OCI-LY1 (cell line): ENCODE data around the gene EBPL.

Experiments
- H2AFZ ChIP-seq: fragments of 200-600 bp; sonication (generic), shearing (Covaris generic); 2 replicates; pipeline ENCODE4 v1.6.0; 2014; ENCODE audit warnings: antibody characterized with exemption, mild to moderate bottlenecking, low read length
- H3F3A ChIP-seq: fragments of 200-600 bp; sonication (generic), shearing (Covaris generic); 2 replicates; pipeline ENCODE4 v1.6.0; 2014; ENCODE audit warnings: mild to moderate bottlenecking, antibody characterized with exemption, low read length, moderate library complexity; ENCODE audit not compliant: insufficient read depth
- H3K27ac ChIP-seq: fragments of 200-600 bp; sonication (generic); 2 replicates; pipeline ENCODE4 v1.5.1; 2014; ENCODE audit warnings: low read length, mixed run types, mild to moderate bottlenecking, low read depth; ENCODE audit not compliant: poor library complexity, severe bottlenecking
- H3K27me3 ChIP-seq: fragments of 200-600 bp; sonication (generic); 2 replicates; pipeline ENCODE4 v1.6.0; 2014; ENCODE audit warnings: antibody characterized with exemption, mild to moderate bottlenecking, low read length, moderate library complexity; ENCODE audit not compliant: insufficient read depth
- H3K36me3 ChIP-seq: fragments of 200-600 bp; sonication (generic); 2 replicates; pipeline ENCODE4 v1.6.1; 2014; ENCODE audit warnings: mild to moderate bottlenecking, antibody characterized with exemption, low read length, moderate library complexity, mixed read lengths; ENCODE audit not compliant: insufficient read depth
- H3K4me1 ChIP-seq: fragments of 200-600 bp; sonication (generic); 2 replicates; pipeline ENCODE4 v1.5.1; 2014; ENCODE audit warnings: mild to moderate bottlenecking, low read length, moderate library complexity; ENCODE audit not compliant: insufficient read depth, severe bottlenecking
- H3K4me2 ChIP-seq: fragments of 200-600 bp; sonication (generic), shearing (Covaris generic); 2 replicates; pipeline ENCODE4 v1.6.1; 2014; ENCODE audit warnings: low read length
- H3K4me3 ChIP-seq: fragments of 200-600 bp; sonication (generic); 2 replicates; pipeline ENCODE4 v1.5.1; 2014; ENCODE audit warnings: low read length, low read depth, mild to moderate bottlenecking, mixed read lengths; ENCODE audit not compliant: poor library complexity, severe bottlenecking
- H3K79me2 ChIP-seq: fragments of 200-600 bp; shearing (Covaris generic); 2 replicates; pipeline ENCODE4 v1.6.1; 2016; ENCODE audit warnings: mixed run types, low read length, mixed read lengths; ENCODE audit not compliant: insufficient read depth
- H3K9ac ChIP-seq: fragments of 200-600 bp; sonication (generic), shearing (Covaris generic); 2 replicates; pipeline ENCODE4 v1.6.1; 2014; ENCODE audit warnings: mild to moderate bottlenecking, low read length, mixed read lengths
- H3K9me2 ChIP-seq: fragments of 200-600 bp; sonication (generic), shearing (Covaris generic); 2 replicates; pipeline ENCODE4 v1.6.1; 2014; ENCODE audit warnings: low read depth, mild to moderate bottlenecking, low read length, mixed read lengths
- H3K9me3 ChIP-seq: fragments of 200-600 bp; shearing (Covaris generic); 2 replicates; pipeline ENCODE4 v1.6.1; 2014; ENCODE audit warnings: low read length, mixed read lengths
- H4K20me1 ChIP-seq: fragments of 200-600 bp; sonication (generic), shearing (Covaris generic); 2 replicates; pipeline ENCODE4 v1.6.0; 2016; ENCODE audit warnings: mild to moderate bottlenecking, low read length; ENCODE audit not compliant: insufficient read depth
- CTCF ChIP-seq: fragments of 200-600 bp; sonication (generic), shearing (Covaris generic); IDR thresholded peaks from 2 replicates; pipeline ENCODE4 v1.5.1; 2017; ENCODE audit warnings: mild to moderate bottlenecking, antibody characterized with exemption, low read length, moderate library complexity, mixed read lengths
- EZH2 ChIP-seq: fragments of 200-600 bp; sonication (generic), shearing (Covaris generic); IDR thresholded peaks from 2 replicates; pipeline ENCODE4 v1.8.0; 2017; ENCODE audit warnings: borderline replicate concordance, mixed run types, mild to moderate bottlenecking, antibody characterized with exemption, low read length, moderate library complexity, mixed read lengths

Gene EBPL

GRCh38 chr13:49681842-49682435 is 9.3 kb downstream of the EBPL start:
- Histone ChIP-seq H3K9me2 (no peaks in the 10 kb centered on the region), H3K36me3 (peaks cover 13% of the 10 kb centered on the region; the same call in 1 of the 2 replicates), H2AFZ (no peak overlapping the region), H4K20me1 (no peaks in the 10 kb centered on the region), H3K4me1 (peaks cover 6% of the 10 kb centered on the region), H3K27me3 (no peaks in the 10 kb centered on the region), H3K27ac (no peak overlapping the region), H3K4me2 (no peak overlapping the region), H3F3A (no peaks in the 10 kb centered on the region), H3K4me3 (no peak overlapping the region), H3K79me2 (no peaks in the 10 kb centered on the region), H3K9ac (no peak overlapping the region), H3K9me3 (no peaks in the 10 kb centered on the region)
- TF ChIP-seq EZH2 (no peak), CTCF (no peak)

GRCh38 chr13:49679246-49679645 is 12.0 kb downstream of the EBPL start:
- Histone ChIP-seq H4K20me1 (no peaks in the 10 kb centered on the region), H3K4me1 (no peaks in the 10 kb centered on the region), H3K79me2 (no peaks in the 10 kb centered on the region), H3K9me2 (no peaks in the 10 kb centered on the region), H3K4me3 (no peak overlapping the region), H3K36me3 (peaks cover 22% of the 10 kb centered on the region; the same call in 1 of the 2 replicates), H3K27me3 (no peaks in the 10 kb centered on the region), H3K27ac (no peak overlapping the region), H3K9ac (no peak overlapping the region), H3F3A (no peaks in the 10 kb centered on the region), H2AFZ (no peak overlapping the region), H3K9me3 (no peaks in the 10 kb centered on the region), H3K4me2 (no peak overlapping the region)
- TF ChIP-seq CTCF (peak; percentile 64), EZH2 (no peak)

DNA sequence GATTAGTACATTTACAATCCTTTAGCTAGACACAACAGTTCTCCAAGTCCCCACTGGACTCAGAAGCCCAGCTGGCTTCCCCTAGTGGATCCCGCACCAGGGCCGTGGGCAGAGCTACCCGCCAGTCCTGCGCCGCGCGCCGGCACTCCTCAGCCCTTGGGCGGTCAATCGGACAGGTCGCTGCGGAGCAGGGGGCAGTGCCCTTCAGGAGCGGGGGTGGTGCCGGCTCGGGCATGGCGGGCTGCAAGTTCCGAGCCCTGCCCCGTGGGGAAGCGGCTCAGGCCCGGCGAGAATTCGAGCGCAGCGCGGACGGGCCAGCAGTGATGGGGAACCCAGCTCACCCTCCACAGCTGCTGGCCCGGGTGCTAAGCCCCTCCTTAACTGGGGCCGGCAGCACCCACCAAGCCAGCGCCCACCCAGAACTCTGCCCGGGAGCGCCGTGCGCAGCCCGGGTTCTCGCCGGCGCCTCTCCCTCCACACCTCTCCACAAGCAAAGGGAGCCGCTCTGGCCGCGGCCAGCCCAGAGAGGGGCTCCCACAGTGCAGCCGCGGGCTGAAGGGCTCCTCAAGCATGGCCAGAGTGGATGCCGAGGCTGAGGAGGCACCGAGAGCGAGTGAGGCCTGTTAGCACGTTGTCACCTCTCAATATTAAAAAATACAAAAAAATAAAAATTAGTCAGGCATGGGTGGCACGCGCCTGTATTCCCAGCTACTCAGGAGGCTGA is 12.9 kb downstream of the EBPL start:
- H3K4me1 ChIP-seq: no peaks in the 10 kb centered on the region
- H2AFZ ChIP-seq: no peak overlapping the region
- H3K9me2 ChIP-seq: no peaks in the 10 kb centered on the region
- no peak overlapping the region for H3K9ac ChIP-seq
- H3K27ac ChIP-seq: no peak overlapping the region
- no peak overlapping the region for H3K4me2 ChIP-seq
- H3F3A ChIP-seq: no peaks in the 10 kb centered on the region
- no peak for TF ChIP-seq EZH2
- TF ChIP-seq CTCF: no peak
- no peaks in the 10 kb centered on the region for H3K27me3 ChIP-seq
- H3K4me3 ChIP-seq: no peak overlapping the region
- no peaks in the 10 kb centered on the region for H3K9me3 ChIP-seq
- peaks cover 18% of the 10 kb centered on the region; the same call in 1 of the 2 replicates for H3K36me3 ChIP-seq
- H3K79me2 ChIP-seq: no peaks in the 10 kb centered on the region
- H4K20me1 ChIP-seq: no peaks in the 10 kb centered on the region
